Prostate gland (tissue), 2 donors: ENCODE results near the gene CRTAC1. TPM values are rescaled to one million over a fixed set of nuclear protein-coding genes. Genes with fewer than 3 reads are reported as not detected.
A peak's percentile ranks its signal among the peaks of the same experiment; 100 is the strongest.

Experiments
- DNase-seq: peaks from one replicate; pipeline ENCODE4 v3.0.0-alpha.2; 2019; ENCODE audit warnings: low spot score
- H3K27ac ChIP-seq, 2 donors: fragments of 200-600 bp; sonication (generic); 2 replicates each; pipeline ENCODE4 v1.5.1; 2017 to 2019
- H3K27me3 ChIP-seq: fragments of 200-600 bp; sonication (generic); replicated peaks from 2 replicates; pipeline ENCODE4 v1.5.1; 2019; ENCODE audit not compliant: insufficient read depth
- H3K36me3 ChIP-seq, 2 donors: fragments of 200-600 bp; sonication (generic); 1 replicate in 1 of 2; 2 replicates in 1 of 2; pipeline versions ENCODE4 v1.5.1 to v1.8.1; 2017 to 2019
- H3K4me1 ChIP-seq: fragments of 200-600 bp; sonication (generic); replicated peaks from 2 replicates; pipeline ENCODE4 v1.5.1; 2019
- H3K4me3 ChIP-seq, 2 donors: fragments of 200-600 bp; sonication (generic); 2 replicates each; pipeline ENCODE4 v1.5.1; 2017 to 2019
- H3K9me3 ChIP-seq: fragments of 200-600 bp; sonication (generic); 2 replicates; pipeline ENCODE4 v1.5.1; 2017
- POLR2A ChIP-seq: fragments of 450-650 bp; IDR thresholded peaks from one replicate; pipeline ENCODE4 v1.6.1; 2016; ENCODE audit warnings: antibody characterized with exemption, mild to moderate bottlenecking
- POLR2AphosphoS5 ChIP-seq: sonication (generic); formaldehyde crosslinking; IDR thresholded peaks from one replicate; pipeline ENCODE4 v1.6.1; 2017; ENCODE audit warnings: antibody characterized with exemption
- WGBS: methylation state at CpG from one replicate; pipeline ENCODE4 v1.1.5; 2018; 5-methylcytosine and 5-hydroxymethylcytosine counted together
- intact Hi-C: fragments of 100-400 bp; cut with DNase I; formaldehyde crosslinking; loops from one replicate; pipeline ENCODE4 v1.14.2; 2022
- total RNA-seq, 2 donors: library from RNA; depleted of rRNA; stranded (reverse); fragments of >200 nt; gene quantifications; one replicate each; pipeline ENCODE4 v1.1.0, GENCODE V29; 2016
- TF ChIP-seq, protein P1 (sequence below), 4 experiments: fragments of 200-600 bp in 2 of 4; fragments of 450-650 bp in 2 of 4; sonication (generic) in 2 of 4; IDR thresholded peaks; 1 replicate in 3 of 4; 2 replicates in 1 of 4; pipeline ENCODE4 v1.5.1; 2016 to 2019; ENCODE audit warnings: antibody characterized with exemption in 4 of 4, mild to moderate bottlenecking in 2 of 4, moderate library complexity in 2 of 4

CRTAC1 gene
- total RNA-seq, 2 donors from 2014 or later, result 3.8 to 8.9 TPM

GRCh38 chr10:97915346-97916131, 114.9 kb downstream of the CRTAC1 start:
- 35% methylated on average over 21 of the region's 21 CpGs for WGBS
- no peak overlapping the region for H3K27ac ChIP-seq
- no peaks in the 10 kb centered on the region for H3K9me3 ChIP-seq
- peak; percentile 27 for DNase-seq
- no peaks in the 10 kb centered on the region for H3K4me1 ChIP-seq
- H3K36me3 ChIP-seq, result no peaks in the 10 kb centered on the region
- H3K27me3 ChIP-seq, result no peaks in the 10 kb centered on the region
- intact Hi-C loops, result loop anchor here (2.0 to 10.0 kb wide), 2 partner anchors 129 to 399 kb away; no protein-coding TSS in a partner anchor
- TF ChIP-seq POLR2A (no peak), POLR2AphosphoS5 (no peak)
- TF ChIP-seq, protein P1, sequence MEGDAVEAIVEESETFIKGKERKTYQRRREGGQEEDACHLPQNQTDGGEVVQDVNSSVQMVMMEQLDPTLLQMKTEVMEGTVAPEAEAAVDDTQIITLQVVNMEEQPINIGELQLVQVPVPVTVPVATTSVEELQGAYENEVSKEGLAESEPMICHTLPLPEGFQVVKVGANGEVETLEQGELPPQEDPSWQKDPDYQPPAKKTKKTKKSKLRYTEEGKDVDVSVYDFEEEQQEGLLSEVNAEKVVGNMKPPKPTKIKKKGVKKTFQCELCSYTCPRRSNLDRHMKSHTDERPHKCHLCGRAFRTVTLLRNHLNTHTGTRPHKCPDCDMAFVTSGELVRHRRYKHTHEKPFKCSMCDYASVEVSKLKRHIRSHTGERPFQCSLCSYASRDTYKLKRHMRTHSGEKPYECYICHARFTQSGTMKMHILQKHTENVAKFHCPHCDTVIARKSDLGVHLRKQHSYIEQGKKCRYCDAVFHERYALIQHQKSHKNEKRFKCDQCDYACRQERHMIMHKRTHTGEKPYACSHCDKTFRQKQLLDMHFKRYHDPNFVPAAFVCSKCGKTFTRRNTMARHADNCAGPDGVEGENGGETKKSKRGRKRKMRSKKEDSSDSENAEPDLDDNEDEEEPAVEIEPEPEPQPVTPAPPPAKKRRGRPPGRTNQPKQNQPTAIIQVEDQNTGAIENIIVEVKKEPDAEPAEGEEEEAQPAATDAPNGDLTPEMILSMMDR (IDR thresholded peaks at IDR 0.05), result no peak
- no peak overlapping the region for H3K4me3 ChIP-seq

DNA sequence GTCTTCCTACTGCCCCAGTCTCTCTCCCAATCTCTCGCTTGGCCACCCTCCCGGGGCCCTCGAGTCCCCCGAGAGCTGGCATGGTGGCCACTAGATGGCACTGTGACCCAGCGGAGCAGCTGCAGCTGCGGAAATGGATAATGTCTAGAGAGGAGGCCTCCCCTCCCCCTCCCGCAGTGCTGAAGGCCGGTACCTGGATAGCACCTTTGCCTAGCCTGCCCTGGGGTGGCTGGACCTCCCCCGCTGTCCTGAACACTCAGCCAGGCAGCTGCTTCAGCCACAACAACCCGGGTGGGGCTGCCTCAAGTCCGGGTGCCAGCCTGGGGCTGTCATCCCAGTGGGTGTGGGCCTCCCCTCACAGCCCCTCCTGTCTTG, 115.6 kb downstream of the CRTAC1 start:
- H3K4me3 ChIP-seq, result no peak overlapping the region
- no peaks in the 10 kb centered on the region for H3K9me3 ChIP-seq
- H3K27ac ChIP-seq, result no peak overlapping the region
- TF ChIP-seq POLR2A, result no peak
- TF ChIP-seq, protein P1 (IDR thresholded peaks at IDR 0.05), result peak; percentile 83 to 91 (median 90)
- TF ChIP-seq POLR2AphosphoS5, result peak; percentile 54
- no peaks in the 10 kb centered on the region for H3K36me3 ChIP-seq
- DNase-seq, result peak; percentile 77
- no peaks in the 10 kb centered on the region for H3K27me3 ChIP-seq
- WGBS, result 11% methylated on average over 11 of the region's 11 CpGs
- no peaks in the 10 kb centered on the region for H3K4me1 ChIP-seq
- intact Hi-C loops, result loop anchor here (10.0 kb wide), 1 partner anchor 400 kb away; no protein-coding TSS in a partner anchor

GRCh38 chr10:97914171-97914836, 116.1 kb downstream of the CRTAC1 start:
- 46% methylated on average over 10 of the region's 10 CpGs for WGBS
- no peaks in the 10 kb centered on the region for H3K27me3 ChIP-seq
- TF ChIP-seq, protein P1 (IDR thresholded peaks at IDR 0.05), result no peak
- TF ChIP-seq POLR2A (no peak), POLR2AphosphoS5 (no peak)
- no peaks in the 10 kb centered on the region for H3K36me3 ChIP-seq
- H3K4me3 ChIP-seq, result no peak overlapping the region
- DNase-seq, result no peak
- H3K4me1 ChIP-seq, result no peaks in the 10 kb centered on the region
- no peak overlapping the region for H3K27ac ChIP-seq
- intact Hi-C loops, result loop anchor here (10.0 kb wide), 1 partner anchor 400 kb away; no protein-coding TSS in a partner anchor
- H3K9me3 ChIP-seq, result no peaks in the 10 kb centered on the region

DNA sequence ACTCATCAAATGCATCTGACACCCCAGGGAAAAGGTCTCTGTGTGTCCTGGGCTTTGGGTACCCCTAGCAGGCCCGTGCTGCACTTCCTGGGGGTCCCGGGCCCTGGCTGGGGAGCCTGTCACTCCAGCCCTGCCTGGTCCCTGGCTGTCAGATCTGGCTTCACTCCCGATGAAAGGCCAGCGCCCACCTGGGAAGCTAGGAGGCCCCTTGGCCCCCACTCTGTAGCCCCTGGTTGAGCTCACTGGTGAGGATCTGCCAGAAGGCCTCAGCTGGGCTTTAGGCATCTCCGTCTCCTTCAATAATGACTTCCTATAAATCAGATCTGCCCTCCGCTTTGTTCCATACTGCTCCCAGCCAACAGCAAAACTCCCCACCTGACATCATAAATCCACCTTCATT, 116.8 kb downstream of the CRTAC1 start:
- Histone ChIP-seq H3K9me3 (no peaks in the 10 kb centered on the region), H3K4me1 (no peaks in the 10 kb centered on the region), H3K27ac (no peak overlapping the region), H3K27me3 (no peaks in the 10 kb centered on the region), H3K4me3 (no peak overlapping the region), H3K36me3 (no peaks in the 10 kb centered on the region)
- WGBS, result 88% methylated on average over 6 of the region's 6 CpGs
- no peak for DNase-seq
- no peak for TF ChIP-seq POLR2AphosphoS5
- TF ChIP-seq, protein P1 (IDR thresholded peaks at IDR 0.05), result no peak
- no peak for TF ChIP-seq POLR2A
- intact Hi-C loops, result loop anchor here (10.0 kb wide), 1 partner anchor 401 kb away; no protein-coding TSS in a partner anchor
